GM12878 (cell line): ENCODE data around the gene SLAMF1. TPM values are rescaled to one million over a fixed set of nuclear protein-coding genes. Genes with fewer than 3 reads are reported as not detected.

Source experiments
- BMI1 ChIP-seq: fragments of 450-650 bp; IDR thresholded peaks from 2 replicates; pipeline ENCODE4 v1.6.1; 2016; ENCODE audit warnings: mild to moderate bottlenecking, moderate library complexity, borderline replicate concordance
- CBX3 ChIP-seq: fragments of 200-600 bp; sonication (generic); IDR thresholded peaks from 2 replicates; pipeline ENCODE4 v1.6.1; 2016; ENCODE audit warnings: low read depth, borderline replicate concordance
- CEBPZ ChIP-seq: fragments of 150-350 bp; IDR thresholded peaks from 2 replicates; pipeline ENCODE4 v1.6.1; 2016; ENCODE audit warnings: low read depth, low read length
- EGR1 ChIP-seq, 2 experiments: IDR thresholded peaks; 1 replicate in 1 of 2; 2 replicates in 1 of 2; pipeline ENCODE4 v1.6.1; 2011 to 2012; ENCODE audit warnings: low read depth in 2 of 2, low read length in 2 of 2, borderline replicate concordance in 1 of 2, mild to moderate bottlenecking in 1 of 2, moderate library complexity in 1 of 2
- IRF5 ChIP-seq: fragments of 450-650 bp; IDR thresholded peaks from 2 replicates; pipeline ENCODE4 v1.6.1; 2017; ENCODE audit warnings: borderline replicate concordance
- LARP7 ChIP-seq: fragments of 450-650 bp; IDR thresholded peaks from 2 replicates; pipeline ENCODE4 v1.6.1; 2017; ENCODE audit warnings: mild to moderate bottlenecking
- MLLT1 ChIP-seq: fragments of 450-650 bp; IDR thresholded peaks from 2 replicates; pipeline ENCODE4 v1.6.1; 2016; ENCODE audit warnings: mild to moderate bottlenecking
- NRF1 ChIP-seq: conservative IDR thresholded peaks from 2 replicates; pipeline ENCODE4 v1.6.1; 2011; ENCODE audit warnings: mild to moderate bottlenecking, low read depth, low read length, improper control_type of control experiment
- PBX3 ChIP-seq: IDR thresholded peaks from 2 replicates; pipeline ENCODE4 v1.6.1; 2011; ENCODE audit warnings: mild to moderate bottlenecking, low read depth, low read length, moderate library complexity; ENCODE audit not compliant: insufficient replicate concordance
- RB1 ChIP-seq: fragments of 450-650 bp; formaldehyde crosslinking; IDR thresholded peaks from 2 replicates; pipeline ENCODE4 v1.6.1; 2017; ENCODE audit warnings: mild to moderate bottlenecking, borderline replicate concordance
- SKIL ChIP-seq: fragments of 450-650 bp; IDR thresholded peaks from 2 replicates; pipeline ENCODE4 v1.6.1; 2017; ENCODE audit warnings: mild to moderate bottlenecking, low read depth, inconsistent platforms; ENCODE audit not compliant: poor library complexity, severe bottlenecking
- SMAD5 ChIP-seq: IDR thresholded peaks from 2 replicates; pipeline ENCODE4 v1.6.1; 2016; ENCODE audit warnings: antibody characterized with exemption, low read depth
- ZBTB4 ChIP-seq: fragments of 450-650 bp; formaldehyde crosslinking; IDR thresholded peaks from 2 replicates; pipeline ENCODE4 v1.4.0; 2022; ENCODE audit warnings: mild to moderate bottlenecking, moderate library complexity
- ZSCAN29 ChIP-seq: fragments of 450-650 bp; IDR thresholded peaks from 2 replicates; pipeline ENCODE4 v1.6.1; 2017; ENCODE audit warnings: mild to moderate bottlenecking, moderate library complexity
- ZZZ3 ChIP-seq: IDR thresholded peaks from 2 replicates; pipeline ENCODE4 v1.6.1; 2011; ENCODE audit warnings: low read depth; ENCODE audit not compliant: control insufficient read depth, insufficient read length
- polyA plus RNA-seq, 11 experiments: library from polyadenylated mRNA; depleted of rRNA in 4 of 11; unstranded in 6 of 11; stranded (reverse) in 5 of 11; fragments of >200 nt; fragmentation: Nextera tagmentation in 4 of 11; fragmentation: Illumina TruSeq in 1 of 11; extraction: Ambion mirVana in 4 of 11; extraction: Trizol in 1 of 11; gene quantifications; 1 replicate in 1 of 11; 2 replicates in 10 of 11; pipeline versions ENCODE4 v1.2.1 to v1.2.3, GENCODE V29; 2011 to 2016; ENCODE audit warnings: inconsistent platforms in 2 of 11, missing spikeins in 2 of 11, low read depth in 1 of 11
- total RNA-seq, 4 experiments: library from RNA; depleted of rRNA in 3 of 4; stranded (reverse); fragments of >200 nt in 3 of 4; fragmentation: Illumina TruSeq in 1 of 4; extraction: Trizol in 1 of 4; gene quantifications; 2 replicates each; pipeline versions ENCODE4 v1.2.1 to v1.2.3, GENCODE V29; 2013 to 2021

Gene SLAMF1
- total and polyA plus RNA-seq, 10 of the 15 experiments (the other 5 are each of a cell fraction or from before 2014, with no cell fraction given) = 87.3 to 260 (median 131) TPM

- TF ChIP-seq NRF1 (no peak), ZBTB4 (CRISPR knock-in tag) (0 out of 2 replicates have a peak, but pooled peaks have one; percentile 10), ZZZ3 (no peak), CBX3 (no peak), LARP7 (peak; percentile 31; the same call in 1 of the 2 replicates), PBX3 (no peak), ZSCAN29 (no peak), MLLT1 (0 out of 2 replicates have a peak, but pooled peaks have one; percentile 38), RB1 (no peak), SKIL (no peak), EGR1 (IDR thresholded peaks at IDR 0.05; ENCODE audit: borderline replicate concordance in 1 of 2, low read depth in 2 of 2, low read length in 2 of 2) (no peak), CEBPZ (no peak), BMI1 (peak; percentile 33; the same call in 1 of the 2 replicates), IRF5 (no peak), SMAD5 (peak; percentile 6; the same call in 1 of the 2 replicates)
These were observed 24.2 kb downstream of the SLAMF1 start (continued) for GRCh38 chr1:160622501-160623226.
